GM20000 (cell line): Measurements from ENCODE around the gene GRID2.

Source experiments
- DNase-seq: peaks from one replicate; pipeline ENCODE4 v3.0.0; 2012; ENCODE audit warnings: low spot score
- TF ChIP-seq, protein P1 (sequence below): IDR thresholded peaks from 2 replicates; pipeline ENCODE4 v1.5.1; 2012; ENCODE audit warnings: mild to moderate bottlenecking, control low read depth; ENCODE audit errors: extremely low read depth, missing control alignments

The GRID2 gene

GRCh38 chr4:92847026-92847425 lies 543.3 kb downstream of the GRID2 start:
- no peak for DNase-seq
- TF ChIP-seq, protein P1, sequence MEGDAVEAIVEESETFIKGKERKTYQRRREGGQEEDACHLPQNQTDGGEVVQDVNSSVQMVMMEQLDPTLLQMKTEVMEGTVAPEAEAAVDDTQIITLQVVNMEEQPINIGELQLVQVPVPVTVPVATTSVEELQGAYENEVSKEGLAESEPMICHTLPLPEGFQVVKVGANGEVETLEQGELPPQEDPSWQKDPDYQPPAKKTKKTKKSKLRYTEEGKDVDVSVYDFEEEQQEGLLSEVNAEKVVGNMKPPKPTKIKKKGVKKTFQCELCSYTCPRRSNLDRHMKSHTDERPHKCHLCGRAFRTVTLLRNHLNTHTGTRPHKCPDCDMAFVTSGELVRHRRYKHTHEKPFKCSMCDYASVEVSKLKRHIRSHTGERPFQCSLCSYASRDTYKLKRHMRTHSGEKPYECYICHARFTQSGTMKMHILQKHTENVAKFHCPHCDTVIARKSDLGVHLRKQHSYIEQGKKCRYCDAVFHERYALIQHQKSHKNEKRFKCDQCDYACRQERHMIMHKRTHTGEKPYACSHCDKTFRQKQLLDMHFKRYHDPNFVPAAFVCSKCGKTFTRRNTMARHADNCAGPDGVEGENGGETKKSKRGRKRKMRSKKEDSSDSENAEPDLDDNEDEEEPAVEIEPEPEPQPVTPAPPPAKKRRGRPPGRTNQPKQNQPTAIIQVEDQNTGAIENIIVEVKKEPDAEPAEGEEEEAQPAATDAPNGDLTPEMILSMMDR = no peak

GRCh38 chr4:92862509-92862908 lies 558.7 kb downstream of the GRID2 start:
- TF ChIP-seq, protein P1 = no peak
- DNase-seq = no peak

DNA sequence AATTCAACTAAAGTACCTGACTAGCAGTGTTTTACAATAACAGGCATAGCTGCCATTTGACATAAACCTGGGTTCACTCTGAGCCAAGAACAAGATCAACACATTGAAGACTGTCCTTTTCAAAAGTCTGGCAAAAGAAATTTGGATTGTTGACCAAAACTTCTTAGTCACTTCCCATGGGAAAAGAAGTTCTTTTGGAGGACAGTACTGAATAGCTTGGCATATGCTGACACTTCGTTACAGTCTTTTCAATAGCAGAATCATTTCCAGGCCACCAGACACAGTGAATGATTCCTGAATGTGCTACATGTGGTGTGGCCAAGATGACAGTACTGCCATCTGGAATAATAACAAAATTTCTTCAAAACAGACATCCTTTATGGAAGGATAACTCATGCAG lies 560.3 kb downstream of the GRID2 start:
- TF ChIP-seq, protein P1 = no peak
- no peak for DNase-seq

- no peak for DNase-seq
- TF ChIP-seq, protein P1 = no peak
Measured at GRCh38 chr4:92872604-92873003, 568.8 kb downstream of the GRID2 start.

DNA sequence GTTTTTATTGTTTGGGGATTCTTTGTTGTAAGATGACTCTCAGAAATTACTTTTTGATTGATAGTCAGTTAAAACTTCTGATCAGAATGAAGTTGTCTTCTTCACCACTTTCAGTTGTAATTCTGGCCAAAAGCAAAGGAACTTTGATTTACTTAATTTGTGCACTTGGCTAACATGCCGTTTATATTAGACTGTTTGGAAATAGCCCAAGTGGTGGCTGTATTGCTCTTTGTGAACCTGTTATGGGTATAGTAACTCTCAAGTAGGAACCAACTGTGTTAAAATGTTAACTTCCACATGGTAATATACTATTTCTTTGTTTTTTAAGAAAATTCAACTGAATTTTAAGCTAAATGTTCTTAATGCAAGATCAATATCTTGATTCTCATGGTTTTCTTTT lies 581.9 kb downstream of the GRID2 start:
- DNase-seq = no peak
- TF ChIP-seq, protein P1 = no peak

DNA sequence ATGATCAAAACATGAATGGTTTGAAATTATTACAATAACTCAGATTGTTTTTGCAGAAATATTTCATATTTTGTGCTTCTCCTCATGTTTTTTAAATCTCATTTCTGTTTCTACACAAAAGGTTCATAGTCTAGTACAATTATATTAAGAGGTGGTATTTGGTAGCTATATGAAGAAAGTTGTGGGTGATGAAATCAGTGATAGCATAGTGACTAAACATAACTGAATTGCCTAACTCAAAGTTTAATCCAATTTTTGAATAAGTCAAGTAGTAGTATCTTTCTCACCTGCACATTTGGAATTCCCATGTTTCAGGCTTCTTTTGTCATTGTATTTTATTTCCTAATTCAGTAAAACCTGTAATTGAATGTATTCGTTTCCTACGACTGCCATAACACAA lies 648.7 kb downstream of the GRID2 start:
- TF ChIP-seq, protein P1 = no peak
- no peak for DNase-seq

GRCh38 chr4:92952897-92953296 lies 649.1 kb downstream of the GRID2 start:
- no peak for DNase-seq
- TF ChIP-seq, protein P1 = no peak
